ENCODE results near the gene TH.

The TH gene

GRCh38 chr11:2171591-2172003 is at the start of gene TH:
Gene TH, minus strand, starts transcription at chr11:2171815. Its CDS starts 29 bp downstream, at chr11:2171786.
- DNase-seq (ENCODE audit: low spot score): no peak

- DNase-seq (ENCODE audit: low spot score): no peak
These were observed 49.4 kb upstream of the TH start for GRCh38 chr11:2221024-2221423.

DNA sequence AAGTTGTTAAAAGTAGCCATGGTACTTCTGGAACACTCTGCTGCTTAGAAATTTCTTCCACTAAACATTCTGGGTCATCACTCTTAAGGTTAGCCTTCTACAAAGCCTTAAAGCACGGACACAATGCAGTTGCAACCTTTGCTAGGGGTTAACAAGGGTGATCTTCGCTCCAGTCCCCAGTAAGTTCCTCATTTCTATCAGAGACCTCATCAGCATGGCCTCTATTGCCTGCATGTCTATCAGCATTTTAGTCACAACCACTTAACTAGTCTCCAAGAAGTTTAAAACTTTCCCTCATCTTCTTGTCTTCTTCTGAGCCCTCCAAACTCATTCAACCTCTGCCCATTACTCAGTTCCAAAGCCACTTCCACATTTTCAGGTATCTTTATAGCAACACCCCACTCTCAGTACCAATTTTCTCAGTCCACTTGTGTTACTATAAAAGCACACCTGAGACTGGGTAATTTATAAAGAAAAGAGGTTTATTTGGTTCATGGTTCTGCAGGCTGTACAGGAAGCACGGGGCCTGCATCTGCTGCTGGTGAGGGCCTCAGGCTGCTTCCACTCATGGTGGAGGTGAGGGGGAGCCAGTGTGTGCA is 48.7 kb upstream of the TH start:
- DNase-seq (ENCODE audit: low spot score): no peak

GRCh38 chr11:2219318-2220017 is 47.9 kb upstream of the TH start:
- DNase-seq (ENCODE audit: low spot score): no peak

DNA sequence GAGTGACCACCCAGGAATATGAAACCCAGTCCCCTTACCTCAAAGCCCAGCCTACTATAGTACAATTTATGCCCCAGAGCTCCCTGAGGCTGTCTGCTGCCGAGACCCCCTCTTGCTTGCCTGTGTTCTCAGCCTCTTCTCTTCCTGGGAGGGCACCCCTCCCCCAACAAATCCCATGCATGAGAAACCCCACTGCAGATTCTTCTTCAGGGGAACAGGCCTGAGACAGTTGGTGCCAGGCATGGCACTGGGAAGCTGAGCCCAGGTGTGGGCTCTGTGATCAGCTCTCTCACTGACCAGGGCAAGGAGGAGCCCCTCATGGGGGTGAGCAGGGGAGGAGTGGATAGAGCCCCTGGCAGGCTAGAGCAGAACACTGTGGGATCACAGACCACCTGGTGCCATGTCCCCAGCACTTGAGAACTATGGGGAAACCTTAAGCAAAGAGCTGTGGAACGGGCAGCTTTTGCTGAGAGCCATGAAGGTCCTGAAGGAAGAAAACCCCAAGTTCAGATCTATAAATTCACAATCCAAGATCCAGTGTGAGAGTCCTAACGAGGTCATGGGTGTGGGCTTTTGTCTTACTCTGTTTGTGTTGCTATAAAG is 46.5 kb upstream of the TH start:
- no peak for DNase-seq (ENCODE audit: low spot score)

DNA sequence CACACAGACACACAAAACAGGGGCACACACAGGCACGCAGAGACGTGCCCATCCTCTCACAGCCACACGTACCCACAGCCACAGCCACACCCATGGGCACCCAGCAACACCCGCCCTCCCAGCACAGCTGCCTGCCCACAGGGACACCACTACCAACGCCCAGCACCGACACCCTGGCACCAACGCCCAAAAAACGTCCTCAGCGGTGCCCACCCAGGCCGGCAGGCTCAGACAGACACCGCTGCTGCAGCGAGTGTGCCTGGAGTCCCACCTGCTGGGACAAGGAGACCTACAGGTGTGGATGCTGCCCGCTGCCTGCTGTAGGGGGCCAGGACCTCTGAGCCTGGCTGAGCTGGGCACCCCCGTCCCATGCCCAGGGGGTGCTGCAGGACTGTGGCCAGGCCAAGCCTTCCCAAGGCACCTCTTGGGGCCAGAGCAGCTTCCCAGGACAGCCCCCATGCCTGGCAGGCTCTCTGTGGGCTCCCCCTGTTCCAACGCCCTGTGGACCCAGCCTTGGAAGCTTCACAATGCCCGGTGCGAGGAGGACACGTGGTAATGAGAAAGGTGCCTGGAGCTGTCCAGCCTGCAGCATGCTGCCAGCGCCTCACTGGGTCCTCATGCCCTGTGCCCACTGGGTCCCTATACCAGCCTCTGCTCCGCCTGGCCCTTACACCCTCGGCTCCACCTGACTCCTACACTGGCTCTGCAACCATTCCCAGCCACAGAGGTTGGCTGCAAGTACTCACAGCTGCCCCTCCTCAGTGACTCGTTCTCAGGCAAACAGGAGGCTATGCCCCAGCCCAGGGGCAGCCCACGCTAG is 45.8 kb upstream of the TH start:
- DNase-seq (ENCODE audit: low spot score): no peak

GRCh38 chr11:2216400-2217064 is 44.9 kb upstream of the TH start:
- no peak for DNase-seq (ENCODE audit: low spot score)

- no peak for DNase-seq (ENCODE audit: low spot score)
These were observed 44.2 kb upstream of the TH start for GRCh38 chr11:2215561-2216399.

GRCh38 chr11:2215230-2215560 is 43.6 kb upstream of the TH start:
- DNase-seq (ENCODE audit: low spot score): no peak

GRCh38 chr11:2214527-2215229 is 43.1 kb upstream of the TH start:
- no peak for DNase-seq (ENCODE audit: low spot score)

DNA sequence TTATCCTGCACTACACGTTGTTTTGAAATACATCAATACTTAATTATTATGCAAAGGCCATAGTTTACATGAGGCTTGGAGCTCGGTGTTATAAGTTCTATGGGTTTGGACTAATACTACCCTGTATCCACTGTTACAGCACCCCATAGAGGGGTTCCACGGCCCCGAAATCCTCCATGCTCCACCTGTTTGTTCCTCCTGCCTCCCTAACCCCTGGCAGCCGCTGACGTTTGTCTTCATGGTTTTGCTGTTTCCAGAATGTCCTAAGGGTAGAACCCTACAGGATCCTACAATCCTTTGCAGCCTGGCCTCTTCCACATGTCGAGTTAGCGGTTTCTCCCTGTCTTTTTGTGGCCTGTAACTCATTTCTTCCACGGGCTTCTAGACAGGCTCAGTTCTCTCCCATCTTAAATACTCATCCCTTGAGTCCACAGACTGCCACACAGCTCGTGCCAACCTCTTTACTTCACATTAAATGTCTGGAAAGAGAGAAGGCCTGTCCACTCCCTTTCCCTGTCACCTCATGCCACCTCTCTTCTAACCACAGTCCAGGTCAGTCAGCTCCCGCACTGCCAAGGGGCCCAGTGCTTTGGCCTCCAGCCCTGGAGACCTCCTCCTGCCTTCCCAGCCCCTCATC is 42.4 kb upstream of the TH start:
- DNase-seq (ENCODE audit: low spot score): no peak

DNA sequence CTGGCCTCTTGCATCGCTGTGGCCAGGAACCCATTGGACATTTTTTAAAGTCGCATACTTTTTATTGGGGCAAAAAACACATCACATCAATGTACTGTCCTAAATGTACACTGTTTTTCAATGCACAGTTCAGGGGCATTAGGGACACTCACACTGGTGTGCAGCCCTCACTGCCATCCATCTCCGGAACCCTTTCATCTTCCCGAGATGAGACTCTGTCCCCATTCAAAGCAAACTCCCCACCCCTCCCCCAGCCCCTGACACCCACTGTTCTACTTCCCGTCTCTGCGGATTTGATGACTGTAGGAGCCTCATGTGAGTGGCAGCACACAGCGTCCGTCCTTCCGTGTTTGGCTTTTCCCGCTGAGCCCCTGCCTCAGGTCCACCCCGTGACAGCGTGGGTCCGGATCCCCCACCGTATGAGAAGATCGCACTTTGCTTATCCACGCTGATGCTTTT is 41.8 kb upstream of the TH start:
- DNase-seq (ENCODE audit: low spot score): no peak

- DNase-seq (ENCODE audit: low spot score): no peak
These were observed 41.0 kb upstream of the TH start for GRCh38 chr11:2212411-2213251.

GRCh38 chr11:2211113-2211971 is 39.7 kb upstream of the TH start:
- no peak for DNase-seq (ENCODE audit: low spot score)

DNA sequence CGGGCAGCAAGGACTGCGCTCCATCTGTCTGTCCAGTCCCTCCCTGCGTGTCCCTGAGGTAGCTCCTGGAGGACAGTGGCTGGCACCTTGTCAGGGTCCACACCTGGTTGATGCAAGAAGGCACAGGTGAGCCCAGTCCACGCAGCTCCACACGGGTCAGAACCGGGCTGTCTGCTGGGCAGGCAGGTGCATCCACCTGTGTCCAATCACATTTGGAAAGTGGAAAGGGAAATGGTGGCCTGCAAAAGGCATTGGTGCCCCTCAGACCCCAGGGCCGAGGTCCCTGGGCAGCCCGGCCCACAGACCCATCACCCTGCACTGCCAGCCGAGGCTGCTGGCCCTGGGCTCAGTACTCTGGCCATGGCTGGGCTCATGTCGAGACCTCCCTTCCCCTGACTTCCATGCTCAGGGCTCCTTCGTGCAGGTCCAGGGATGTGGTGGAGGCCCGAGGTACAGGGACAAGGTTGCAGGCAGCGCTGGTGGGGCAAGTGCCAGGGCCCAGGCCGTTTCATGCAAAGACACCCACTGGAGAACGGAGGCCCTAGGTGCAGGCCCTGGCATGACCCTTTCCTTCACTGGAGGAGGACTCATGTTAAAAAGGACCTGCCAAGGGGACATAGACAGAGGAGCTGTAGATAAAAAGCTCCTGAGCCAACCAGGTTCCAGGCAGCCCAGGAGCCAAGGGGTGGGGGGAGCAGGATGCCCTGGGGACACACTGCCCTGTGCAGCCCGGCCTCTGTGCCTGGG is 38.9 kb upstream of the TH start:
- no peak for DNase-seq (ENCODE audit: low spot score)

- no peak for DNase-seq (ENCODE audit: low spot score)
These were observed 38.3 kb upstream of the TH start for GRCh38 chr11:2209900-2210321.

- no peak for DNase-seq (ENCODE audit: low spot score)
These were observed 37.8 kb upstream of the TH start for GRCh38 chr11:2209370-2209801.

Data from hematopoietic multipotent progenitor cell treated with erythropoietin and hydrocortisone succinate and interleukin-3 and kit ligand, for 15 days (in vitro differentiated cells).